H1 (cell line): ENCODE measurements around the gene EPHA10. TPM values are rescaled to one million over a fixed set of nuclear protein-coding genes. Genes with fewer than 3 reads are reported as not detected.

Source experiments
- FOSL1 ChIP-seq: IDR thresholded peaks from 2 replicates; pipeline ENCODE4 v1.6.1; 2011; ENCODE audit warnings: mild to moderate bottlenecking, low read depth, low read length, moderate library complexity; ENCODE audit not compliant: insufficient read depth
- JUND ChIP-seq: IDR thresholded peaks from 2 replicates; pipeline ENCODE4 v1.6.1; 2011; ENCODE audit warnings: mild to moderate bottlenecking, improper control_type of control experiment, low read length
- KDM1A ChIP-seq: fragments of 200-600, 300-600 bp; sonication (generic); IDR thresholded peaks from 2 replicates; pipeline ENCODE4 v1.7.1; 2016; ENCODE audit warnings: mild to moderate bottlenecking, low read length, borderline replicate concordance
- NRF1 ChIP-seq: IDR thresholded peaks from 2 replicates; pipeline ENCODE4 v1.6.1; 2011; ENCODE audit warnings: mild to moderate bottlenecking, low read depth, low read length, improper control_type of control experiment
- SP1 ChIP-seq: IDR thresholded peaks from 2 replicates; pipeline ENCODE4 v1.6.1; 2011; ENCODE audit warnings: low read depth, low read length
- TBP ChIP-seq: IDR thresholded peaks from 2 replicates; pipeline ENCODE4 v1.6.1; 2011; ENCODE audit warnings: low read depth, low read length, improper control_type of control experiment
- polyA plus RNA-seq, 7 experiments: library from polyadenylated mRNA; depleted of rRNA in 3 of 7; stranded (reverse) in 5 of 7; unstranded in 2 of 7; fragments of >200 nt in 5 of 7; fragments of 200-250 nt in 2 of 7; gene quantifications; 1 replicate in 5 of 7; 2 replicates in 1 of 7; 4 replicates in 1 of 7; pipeline versions ENCODE4 v1.2.1 to v1.2.3, GENCODE V29; 2011 to 2013; ENCODE audit warnings: missing spikeins in 2 of 7, mixed read lengths in 2 of 7
- total RNA-seq: library from RNA; stranded (reverse); fragmentation: NEBNext Ultra II Directional; extraction: Animal tissue kit (Norgen Biotek cat#: 25700); gene quantifications from 2 replicates; pipeline ENCODE4 v1.2.1, GENCODE V29; 2021

EPHA10 gene
- total and polyA plus RNA-seq, 2 of the 8 experiments (the other 6 are each of a cell fraction or from before 2014, with no cell fraction given): 0.54 to 1.0 TPM

- no peak for TF ChIP-seq FOSL1
- no peak for TF ChIP-seq SP1
- no peak for TF ChIP-seq KDM1A
- TF ChIP-seq NRF1: no peak
- no peak for TF ChIP-seq JUND
- TF ChIP-seq TBP: no peak
Measured at GRCh38 chr1:37814252-37814651, 49.3 kb upstream of the EPHA10 start (continued).
